ENCODE measurements around the gene RCOR2.

DNA sequence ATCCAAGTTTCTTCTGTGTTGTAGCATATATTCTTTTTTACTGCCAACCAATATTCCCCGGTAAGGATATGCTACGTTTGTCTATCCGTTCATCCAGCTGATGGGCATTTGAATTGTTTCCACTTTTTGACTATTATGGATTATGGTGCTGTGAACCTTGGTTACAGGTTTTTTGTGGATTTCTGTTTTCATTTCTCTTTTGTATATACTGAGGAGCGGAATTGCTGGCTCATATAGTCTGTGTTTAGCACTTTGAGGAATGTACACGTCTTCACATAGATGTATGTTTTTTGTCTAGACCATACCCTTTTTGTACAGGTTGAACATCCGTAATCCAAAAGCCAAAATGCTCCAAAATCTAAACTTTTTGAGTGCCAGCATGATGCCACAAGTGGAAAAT lies 23.6 kb downstream of the RCOR2 start:
- TF ChIP-seq, protein P1, sequence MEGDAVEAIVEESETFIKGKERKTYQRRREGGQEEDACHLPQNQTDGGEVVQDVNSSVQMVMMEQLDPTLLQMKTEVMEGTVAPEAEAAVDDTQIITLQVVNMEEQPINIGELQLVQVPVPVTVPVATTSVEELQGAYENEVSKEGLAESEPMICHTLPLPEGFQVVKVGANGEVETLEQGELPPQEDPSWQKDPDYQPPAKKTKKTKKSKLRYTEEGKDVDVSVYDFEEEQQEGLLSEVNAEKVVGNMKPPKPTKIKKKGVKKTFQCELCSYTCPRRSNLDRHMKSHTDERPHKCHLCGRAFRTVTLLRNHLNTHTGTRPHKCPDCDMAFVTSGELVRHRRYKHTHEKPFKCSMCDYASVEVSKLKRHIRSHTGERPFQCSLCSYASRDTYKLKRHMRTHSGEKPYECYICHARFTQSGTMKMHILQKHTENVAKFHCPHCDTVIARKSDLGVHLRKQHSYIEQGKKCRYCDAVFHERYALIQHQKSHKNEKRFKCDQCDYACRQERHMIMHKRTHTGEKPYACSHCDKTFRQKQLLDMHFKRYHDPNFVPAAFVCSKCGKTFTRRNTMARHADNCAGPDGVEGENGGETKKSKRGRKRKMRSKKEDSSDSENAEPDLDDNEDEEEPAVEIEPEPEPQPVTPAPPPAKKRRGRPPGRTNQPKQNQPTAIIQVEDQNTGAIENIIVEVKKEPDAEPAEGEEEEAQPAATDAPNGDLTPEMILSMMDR (IDR thresholded peaks at IDR 0.05; ENCODE audit: poor library complexity, severe bottlenecking), result no peak
- no peak for TF ChIP-seq MXI1 (conservative IDR thresholded peaks at IDR 0.05; ENCODE audit: poor library complexity, severe bottlenecking)
- no peak for TF ChIP-seq RAD21 (conservative IDR thresholded peaks at IDR 0.05)
- TF ChIP-seq, protein P2, sequence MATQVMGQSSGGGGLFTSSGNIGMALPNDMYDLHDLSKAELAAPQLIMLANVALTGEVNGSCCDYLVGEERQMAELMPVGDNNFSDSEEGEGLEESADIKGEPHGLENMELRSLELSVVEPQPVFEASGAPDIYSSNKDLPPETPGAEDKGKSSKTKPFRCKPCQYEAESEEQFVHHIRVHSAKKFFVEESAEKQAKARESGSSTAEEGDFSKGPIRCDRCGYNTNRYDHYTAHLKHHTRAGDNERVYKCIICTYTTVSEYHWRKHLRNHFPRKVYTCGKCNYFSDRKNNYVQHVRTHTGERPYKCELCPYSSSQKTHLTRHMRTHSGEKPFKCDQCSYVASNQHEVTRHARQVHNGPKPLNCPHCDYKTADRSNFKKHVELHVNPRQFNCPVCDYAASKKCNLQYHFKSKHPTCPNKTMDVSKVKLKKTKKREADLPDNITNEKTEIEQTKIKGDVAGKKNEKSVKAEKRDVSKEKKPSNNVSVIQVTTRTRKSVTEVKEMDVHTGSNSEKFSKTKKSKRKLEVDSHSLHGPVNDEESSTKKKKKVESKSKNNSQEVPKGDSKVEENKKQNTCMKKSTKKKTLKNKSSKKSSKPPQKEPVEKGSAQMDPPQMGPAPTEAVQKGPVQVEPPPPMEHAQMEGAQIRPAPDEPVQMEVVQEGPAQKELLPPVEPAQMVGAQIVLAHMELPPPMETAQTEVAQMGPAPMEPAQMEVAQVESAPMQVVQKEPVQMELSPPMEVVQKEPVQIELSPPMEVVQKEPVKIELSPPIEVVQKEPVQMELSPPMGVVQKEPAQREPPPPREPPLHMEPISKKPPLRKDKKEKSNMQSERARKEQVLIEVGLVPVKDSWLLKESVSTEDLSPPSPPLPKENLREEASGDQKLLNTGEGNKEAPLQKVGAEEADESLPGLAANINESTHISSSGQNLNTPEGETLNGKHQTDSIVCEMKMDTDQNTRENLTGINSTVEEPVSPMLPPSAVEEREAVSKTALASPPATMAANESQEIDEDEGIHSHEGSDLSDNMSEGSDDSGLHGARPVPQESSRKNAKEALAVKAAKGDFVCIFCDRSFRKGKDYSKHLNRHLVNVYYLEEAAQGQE (IDR thresholded peaks at IDR 0.05; ENCODE audit: borderline replicate concordance), result no peak

Measured in neural cell (in vitro differentiated cells).